Jurkat, Clone E6-1 (cell line): ENCODE results near the gene ZNF593. TPM values are rescaled to one million over a fixed set of nuclear protein-coding genes. Genes with fewer than 3 reads are reported as not detected.

Experiments used
- DNase-seq: peaks from one replicate; pipeline ENCODE4 v3.0.0-alpha.2; 2011; ENCODE audit warnings: low read depth, low spot score
- H3K4me3 ChIP-seq: 2 replicates; pipeline ENCODE4 v1.5.1; 2011; ENCODE audit warnings: mild to moderate bottlenecking, low read length, control low read depth, moderate library complexity
- polyA plus RNA-seq: library from polyadenylated mRNA; unstranded; fragments of >200 nt; gene quantifications from one replicate; pipeline ENCODE4 v1.2.1, GENCODE V29; 2012; ENCODE audit warnings: missing spikeins; ENCODE audit not compliant: insufficient read length, insufficient read depth

ZNF593 gene
- polyA plus RNA-seq, result 52.9 TPM

DNA sequence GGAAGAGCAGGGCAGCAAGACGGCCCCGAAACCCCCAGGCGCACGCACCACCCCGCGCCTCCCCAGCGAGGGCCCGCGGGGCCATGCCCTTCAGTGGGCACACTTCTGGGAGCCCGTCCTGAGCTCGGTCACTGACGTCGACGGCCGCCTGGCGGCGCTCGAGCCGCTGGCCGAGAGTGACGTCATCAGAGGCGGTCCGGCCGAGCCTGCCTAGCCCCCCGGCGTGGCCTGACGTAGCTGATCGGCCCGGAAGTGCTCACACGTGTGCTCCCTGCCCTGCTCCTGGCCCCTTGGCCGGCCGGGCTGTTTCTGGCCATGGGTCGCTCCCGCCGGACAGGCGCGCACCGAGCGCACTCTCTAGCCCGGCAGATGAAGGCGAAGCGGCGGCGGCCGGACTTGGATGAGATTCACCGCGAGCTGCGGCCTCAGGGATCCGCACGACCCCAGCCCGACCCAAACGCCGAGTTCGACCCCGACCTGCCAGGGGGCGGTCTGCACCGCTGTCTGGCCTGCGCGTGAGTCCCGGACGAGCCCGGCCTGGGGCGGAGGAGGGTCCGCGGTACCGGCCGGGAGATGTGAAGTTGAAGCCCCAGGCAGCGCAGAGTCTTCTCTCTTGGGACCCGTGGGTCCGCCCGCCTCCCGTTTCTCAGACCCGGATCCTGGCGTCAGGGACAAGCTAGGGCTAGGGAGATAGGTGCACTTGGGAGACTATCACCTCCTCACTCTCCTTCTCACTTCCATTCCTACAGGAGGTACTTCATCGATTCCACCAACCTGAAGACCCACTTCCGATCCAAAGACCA is at the start of gene ZNF593:
ZNF593 (plus strand) TSS at position 240 of the 803 bp plus-strand sequence; CDS start at position 316, 76 bp downstream.
- DNase-seq, result peak; percentile 76
- peak within 1 kb of the TSS; percentile 84 for H3K4me3 ChIP-seq

DNA sequence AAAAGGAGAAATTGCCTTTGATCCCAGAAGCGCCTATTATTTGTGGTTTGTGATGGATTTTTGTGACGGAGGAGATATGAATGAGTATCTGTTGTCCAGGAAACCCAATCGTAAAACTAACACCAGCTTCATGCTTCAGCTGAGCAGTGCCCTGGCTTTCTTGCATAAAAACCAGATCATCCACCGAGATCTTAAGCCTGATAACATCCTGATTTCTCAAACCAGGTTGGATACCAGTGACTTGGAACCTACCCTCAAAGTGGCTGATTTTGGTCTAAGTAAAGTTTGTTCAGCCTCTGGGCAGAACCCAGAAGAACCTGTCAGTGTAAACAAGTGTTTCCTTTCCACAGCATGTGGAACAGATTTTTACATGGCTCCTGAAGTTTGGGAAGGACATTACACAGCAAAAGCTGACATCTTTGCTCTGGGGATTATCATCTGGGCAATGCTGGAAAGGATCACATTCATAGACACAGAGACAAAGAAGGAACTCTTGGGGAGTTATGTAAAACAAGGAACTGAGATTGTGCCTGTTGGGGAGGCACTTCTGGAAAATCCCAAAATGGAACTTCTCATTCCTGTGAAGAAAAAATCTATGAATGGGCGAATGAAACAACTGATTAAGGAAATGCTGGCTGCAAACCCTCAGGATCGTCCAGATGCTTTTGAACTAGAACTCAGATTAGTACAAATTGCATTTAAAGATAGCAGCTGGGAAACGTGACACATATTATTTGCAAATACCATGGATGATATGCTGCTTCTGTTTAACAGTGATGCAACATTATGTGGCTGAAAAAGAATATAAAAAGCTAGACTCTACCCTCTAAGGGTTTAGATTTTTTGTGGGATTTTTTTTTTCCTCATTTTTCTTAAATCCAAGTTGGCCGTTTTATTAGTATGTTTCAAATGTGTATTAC is 47.6 kb upstream of the ZNF593 start:
- no peak overlapping the region for H3K4me3 ChIP-seq
- no peak for DNase-seq

DNA sequence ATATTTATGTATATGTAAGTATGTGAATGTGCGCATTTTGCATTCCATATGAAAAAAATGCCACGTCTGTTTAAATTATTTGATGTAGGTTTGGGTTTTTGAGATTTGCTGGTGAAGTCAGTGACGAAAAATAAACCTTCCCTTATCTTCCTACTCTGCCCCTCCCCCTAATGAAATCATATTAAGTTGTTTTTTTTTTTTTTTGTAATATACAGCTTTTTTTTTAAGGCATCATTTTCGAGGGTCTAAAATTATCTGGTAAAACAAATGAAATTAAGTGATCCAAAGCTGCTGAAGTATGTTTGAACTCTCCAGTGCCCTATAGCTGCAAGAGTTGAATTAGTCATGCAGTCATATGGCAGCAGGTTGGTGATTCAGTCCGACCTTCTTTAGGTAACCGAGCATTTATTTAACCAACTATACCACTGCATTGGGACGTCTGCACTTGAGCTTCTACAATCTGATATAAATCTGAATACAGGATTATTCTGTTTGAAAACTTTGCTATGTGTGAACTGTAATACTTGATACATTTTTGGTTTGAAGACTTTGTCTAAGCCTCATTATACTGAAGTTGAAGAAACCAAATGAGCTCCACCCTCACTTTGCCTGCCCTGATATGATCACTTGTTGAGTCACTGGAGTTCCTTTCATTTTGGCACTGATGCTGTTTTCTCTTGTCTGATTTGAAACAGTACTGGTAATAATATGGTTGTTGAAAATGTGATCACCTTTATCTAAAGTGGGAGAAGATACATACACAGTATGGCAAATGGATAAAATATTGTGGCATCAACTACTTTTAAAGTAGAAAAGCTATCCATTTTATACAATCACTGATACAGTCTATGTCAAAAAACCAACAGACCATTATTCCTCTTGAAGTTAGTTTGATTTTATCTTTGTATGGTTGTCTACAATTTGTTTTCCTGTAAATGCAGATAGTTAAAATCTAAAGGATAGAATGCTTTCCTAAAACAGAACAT is 46.4 kb upstream of the ZNF593 start:
- H3K4me3 ChIP-seq, result no peak overlapping the region
- DNase-seq, result no peak

DNA sequence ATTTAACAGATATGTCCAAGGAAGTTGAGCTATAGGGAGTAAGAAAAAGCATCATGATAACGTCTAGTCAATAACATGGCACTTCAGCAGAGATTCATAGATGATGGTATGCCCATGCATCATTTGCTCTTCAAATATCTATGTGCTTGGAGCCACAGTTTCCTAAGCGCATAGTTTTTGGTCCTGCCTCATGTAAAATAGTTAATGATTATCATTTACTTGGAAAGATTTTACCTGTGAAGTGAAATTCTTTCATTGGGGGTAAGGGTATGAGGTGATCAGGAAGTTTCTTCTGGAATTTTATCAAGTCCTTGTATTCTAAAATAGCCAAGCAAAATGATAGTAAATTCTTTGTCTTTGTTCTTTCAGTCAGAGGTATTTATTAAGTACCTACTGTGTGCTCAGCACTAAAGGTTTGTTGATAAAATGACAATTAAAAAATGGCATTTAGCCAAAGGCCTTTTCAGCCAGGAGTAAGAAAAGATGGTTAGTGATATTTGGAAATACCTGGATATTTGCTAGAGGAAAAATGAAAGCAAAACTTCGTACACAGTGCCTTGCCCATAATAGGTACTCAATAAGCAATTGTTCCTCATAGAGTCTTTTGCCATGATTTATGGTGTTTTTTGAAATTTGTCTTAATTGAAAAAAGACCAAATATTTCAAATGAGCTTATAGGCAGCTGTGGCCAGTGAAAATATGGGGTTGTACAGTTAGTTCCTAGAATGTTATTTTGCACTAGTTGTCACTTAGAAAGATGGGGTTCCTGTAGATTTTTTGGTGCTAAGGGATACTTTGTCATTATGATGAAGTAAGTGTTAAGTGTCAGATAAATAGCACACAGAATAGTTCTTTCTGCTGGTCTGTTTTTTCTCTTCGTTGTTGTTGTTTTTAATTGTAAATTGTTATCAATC is 45.0 kb upstream of the ZNF593 start:
- H3K4me3 ChIP-seq, result no peak overlapping the region

DNA sequence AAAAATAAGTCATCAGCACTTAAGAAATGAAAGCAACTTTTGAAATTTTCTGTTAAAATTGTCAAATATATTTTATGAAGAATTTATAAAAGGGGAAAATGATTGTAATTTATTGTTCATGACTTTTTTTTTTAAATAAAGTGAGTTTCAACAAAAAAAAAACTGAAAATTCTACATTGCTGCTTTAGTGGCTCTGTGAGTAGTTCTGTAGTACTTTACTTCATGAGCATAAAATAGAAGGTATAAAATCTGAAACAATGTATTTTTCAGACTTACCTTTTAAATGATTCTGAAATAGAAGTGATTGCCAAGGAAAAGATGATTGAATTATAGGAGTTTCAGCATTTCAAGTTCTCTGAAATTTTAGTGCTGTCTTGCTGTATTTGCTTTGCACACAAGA is 44.3 kb upstream of the ZNF593 start:
- DNase-seq, result no peak
- H3K4me3 ChIP-seq, result no peak overlapping the region

More for the DNA sequence above, 45.0 kb upstream of the ZNF593 start:
- DNase-seq, result no peak

DNA sequence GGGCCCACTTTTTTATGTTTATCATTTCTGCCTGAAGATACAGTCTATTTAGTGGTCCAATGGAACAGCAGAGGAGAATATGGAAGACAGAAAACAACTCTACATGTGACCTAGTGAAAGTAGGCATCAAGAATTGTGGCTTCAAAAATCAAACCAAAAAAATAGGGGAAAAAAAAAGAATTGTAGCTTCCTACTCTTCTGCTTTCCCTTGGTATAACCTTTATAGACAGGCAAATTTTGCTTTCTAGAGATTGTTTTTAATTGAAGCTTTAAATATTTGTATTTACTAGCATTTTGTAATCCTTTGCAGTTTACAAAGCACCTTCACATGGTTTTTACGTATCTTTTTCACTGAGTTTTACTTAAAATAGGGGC is 43.8 kb upstream of the ZNF593 start:
- no peak for DNase-seq
- peak overlapping the region; percentile 27 for H3K4me3 ChIP-seq

DNA sequence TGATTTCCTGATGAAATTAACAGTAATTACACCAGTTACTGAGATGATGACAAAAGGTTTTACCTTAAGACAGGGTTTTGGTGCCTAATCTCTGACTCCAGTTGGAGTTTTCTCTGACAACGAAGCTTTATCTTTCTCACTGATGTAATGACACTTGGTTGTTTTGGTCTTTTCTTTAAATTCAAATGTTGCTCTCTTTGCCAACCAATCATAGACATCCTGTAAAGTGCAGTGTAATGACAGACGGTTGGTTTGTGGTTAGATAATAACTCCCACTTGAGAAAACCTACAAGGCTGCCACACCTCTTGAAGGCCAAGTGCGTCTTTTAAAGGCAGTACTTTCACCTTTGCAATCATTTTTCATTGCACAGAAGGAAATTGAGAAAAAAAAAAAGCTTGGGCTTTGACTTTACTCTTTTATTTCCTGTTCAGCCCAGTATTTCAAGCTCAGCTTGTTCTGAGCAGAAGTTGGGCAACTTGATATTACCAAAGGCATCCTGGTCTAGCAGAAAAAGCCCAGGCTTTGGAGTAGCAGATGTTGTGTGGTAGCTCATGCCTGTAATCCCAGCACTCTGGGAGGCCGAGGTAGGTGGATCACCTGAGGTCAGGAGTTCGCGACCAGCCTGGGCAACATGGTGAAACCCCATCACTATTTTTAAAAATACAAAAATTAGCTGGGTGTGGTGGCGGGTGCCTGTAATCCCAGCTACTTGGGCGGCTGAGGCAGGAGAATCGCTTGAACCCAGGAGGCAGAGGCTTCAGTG is 43.2 kb upstream of the ZNF593 start:
- H3K4me3 ChIP-seq, result peak overlapping the region; percentile 27
- DNase-seq, result peak; percentile 97

DNA sequence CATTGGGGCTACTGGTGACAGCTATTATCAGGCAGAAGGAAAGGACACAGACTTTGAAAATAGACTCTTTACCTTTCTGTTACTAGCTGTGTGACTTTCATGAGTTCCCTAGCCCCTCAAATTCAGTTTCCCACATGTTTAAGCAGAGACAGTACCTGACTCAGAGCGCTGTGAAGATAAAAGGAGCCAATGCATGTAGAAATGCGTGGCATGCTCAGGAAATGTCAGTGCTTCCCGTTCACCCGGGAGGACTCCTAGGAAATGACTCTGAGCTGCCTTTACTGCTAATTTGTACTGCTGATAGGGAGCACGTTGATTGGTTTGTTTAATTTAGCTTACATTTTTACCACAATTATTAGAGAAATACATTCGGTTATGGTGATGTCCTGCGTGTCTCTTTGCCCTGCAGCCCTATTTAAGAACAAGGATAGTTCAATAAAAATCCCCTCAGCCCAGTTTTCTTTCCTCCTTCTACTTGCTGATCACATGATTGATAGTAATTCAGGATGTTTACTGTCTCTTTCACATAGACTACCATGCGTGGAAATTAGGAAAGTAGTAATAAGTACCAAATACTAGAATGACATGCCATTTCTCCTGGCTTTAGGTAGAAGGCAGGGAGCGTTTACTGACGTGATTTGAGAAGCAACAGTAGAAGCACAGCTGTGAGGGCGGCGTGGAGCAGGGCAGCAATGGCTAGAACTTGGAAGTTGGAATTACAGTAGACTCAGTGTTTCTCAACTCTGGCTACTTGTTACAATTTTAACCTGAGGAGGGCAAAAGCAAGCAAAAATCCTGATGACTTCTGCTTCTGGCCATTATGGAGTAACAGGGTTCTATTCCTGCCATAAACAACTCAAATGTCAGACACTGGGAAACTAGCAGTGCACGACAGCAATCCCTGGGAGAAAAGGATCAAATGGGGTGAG is 42.2 kb upstream of the ZNF593 start:
- DNase-seq, result peak; percentile 42
- H3K4me3 ChIP-seq, result peak overlapping the region; percentile 5; the same call in 1 of the 2 replicates

DNA sequence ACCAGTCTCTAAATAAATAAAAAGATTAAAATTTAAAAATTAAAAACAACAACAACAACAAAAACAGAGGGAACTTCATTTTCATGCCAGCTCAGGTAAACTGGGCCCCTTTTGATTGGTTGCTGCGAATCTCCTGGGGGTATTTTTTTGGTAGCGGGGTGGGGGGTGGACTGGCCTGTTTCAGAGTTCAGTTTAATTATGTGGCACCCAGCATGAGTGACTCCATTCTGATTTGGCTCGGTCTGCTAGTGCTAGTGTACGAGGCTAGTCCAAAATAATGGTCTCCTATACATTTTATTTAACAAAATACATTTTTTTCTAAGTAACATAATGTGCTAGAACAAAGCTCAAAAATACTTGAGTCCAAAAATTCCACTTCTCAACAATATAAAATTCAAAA is 39.9 kb upstream of the ZNF593 start:
- DNase-seq, result no peak
- no peak overlapping the region for H3K4me3 ChIP-seq

DNA sequence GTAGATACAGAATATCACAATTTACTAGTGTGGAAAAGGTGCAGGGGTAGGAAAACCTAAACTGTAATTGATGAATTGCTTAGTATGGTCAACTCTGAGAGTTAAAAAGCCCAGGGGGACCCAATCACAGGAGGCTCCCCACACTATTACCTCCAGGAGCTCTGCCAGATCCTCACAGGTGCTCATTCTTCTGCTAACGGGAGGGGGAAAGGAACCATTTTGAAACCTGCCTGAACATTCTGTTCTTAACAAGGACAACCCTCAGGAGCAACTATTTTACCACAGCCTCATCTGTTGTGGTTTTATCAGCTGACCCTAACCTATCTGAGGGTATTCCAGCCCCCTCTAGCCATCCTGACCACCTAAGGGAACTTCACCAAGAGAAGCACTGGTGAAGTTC is 39.0 kb upstream of the ZNF593 start:
- H3K4me3 ChIP-seq, result no peak overlapping the region
- no peak for DNase-seq

DNA sequence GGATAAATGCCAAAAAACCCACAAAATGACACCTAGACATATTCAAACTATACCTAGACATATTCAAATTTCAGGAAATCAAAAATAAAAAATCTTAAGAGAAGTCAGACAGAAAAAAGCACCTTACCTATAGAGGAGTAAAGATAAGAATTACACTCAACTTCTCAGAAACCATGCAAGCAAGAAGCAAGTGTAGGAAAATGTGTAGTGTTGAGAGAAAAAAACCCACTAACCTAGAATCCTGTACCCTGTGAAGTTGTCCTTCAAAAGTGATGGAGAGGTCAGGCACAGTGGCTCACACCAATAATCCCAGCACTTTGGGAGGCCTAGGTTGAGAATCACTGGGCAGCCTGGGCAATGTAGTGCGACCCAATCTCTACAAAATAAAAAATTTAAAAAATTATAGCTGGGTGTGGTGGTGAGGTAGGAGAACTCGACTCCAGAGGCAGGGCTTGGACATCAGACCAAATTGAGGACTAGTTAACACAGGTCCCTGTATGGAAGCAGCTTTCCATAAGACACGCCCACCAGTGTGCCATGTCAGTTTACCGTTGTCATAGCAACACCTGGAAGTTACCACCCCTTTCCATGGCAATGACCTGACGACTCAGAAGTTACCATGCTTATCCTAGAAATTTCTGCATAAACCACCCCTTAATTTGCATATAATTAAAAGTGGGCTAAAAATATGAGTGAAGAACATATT is 37.4 kb upstream of the ZNF593 start:
- no peak overlapping the region for H3K4me3 ChIP-seq
- no peak for DNase-seq

DNA sequence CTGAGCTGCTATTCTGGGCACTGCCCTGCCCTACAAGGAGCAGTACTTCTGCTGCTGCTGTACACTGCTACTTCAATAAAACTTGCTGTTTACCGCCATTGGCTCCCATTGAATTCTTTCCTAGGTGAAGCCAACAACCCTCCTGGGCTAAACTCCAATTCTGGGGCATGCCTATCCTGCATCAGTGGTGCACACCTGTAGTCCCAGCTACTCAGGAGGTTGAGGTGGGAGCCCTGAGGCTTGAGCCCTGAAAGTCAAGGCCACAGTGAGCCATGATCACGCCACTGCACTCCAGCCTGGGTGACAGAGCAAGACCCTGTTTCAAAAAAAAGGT is 36.9 kb upstream of the ZNF593 start:
- no peak overlapping the region for H3K4me3 ChIP-seq
- no peak for DNase-seq

DNA sequence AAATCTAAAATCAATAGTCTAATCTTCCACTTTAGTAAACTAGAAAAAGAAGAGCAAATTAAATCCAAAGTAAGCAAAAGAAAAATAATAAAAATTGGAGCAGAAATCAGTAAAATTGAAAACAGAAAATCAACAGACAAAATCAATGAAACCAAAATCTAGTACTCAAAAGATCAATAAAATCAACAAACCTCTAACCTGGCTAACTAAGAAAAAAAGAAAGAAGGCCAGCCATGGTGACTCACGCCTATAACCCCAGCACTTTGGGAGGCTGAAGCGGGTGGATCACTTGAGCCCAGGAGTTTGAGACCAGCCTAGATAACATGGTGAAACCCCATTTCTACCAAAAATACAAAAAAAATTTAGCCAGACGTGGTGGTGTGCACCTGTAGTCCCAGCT is 35.2 kb upstream of the ZNF593 start:
- H3K4me3 ChIP-seq, result no peak overlapping the region
- DNase-seq, result no peak

DNA sequence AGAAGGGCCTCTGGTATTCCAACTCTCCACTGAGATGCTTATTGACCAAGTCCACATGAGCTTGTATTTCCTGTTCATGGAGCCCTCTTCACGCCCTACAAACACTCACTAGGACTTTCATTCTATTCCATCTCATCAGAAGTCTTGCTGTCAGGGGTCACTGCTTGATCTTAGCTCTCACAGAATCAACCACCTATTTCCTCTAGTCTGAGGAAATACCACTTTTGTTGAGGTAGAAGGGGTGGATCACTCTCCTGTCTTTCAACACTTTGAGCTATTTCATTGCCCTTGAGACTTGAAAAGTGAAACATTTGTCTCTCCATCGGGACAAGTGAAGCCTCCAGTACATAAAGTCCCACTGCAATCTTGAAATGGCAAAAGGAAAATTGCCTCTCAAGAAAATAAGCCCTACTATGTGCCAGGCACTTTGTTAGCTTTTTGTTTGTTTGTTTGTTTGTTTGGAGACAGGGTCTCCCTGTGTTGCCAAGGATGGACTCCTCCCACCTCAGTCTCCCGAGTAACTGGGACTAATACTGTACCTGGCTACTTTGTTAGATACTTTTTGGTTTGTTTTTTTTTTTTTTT is 30.6 kb upstream of the ZNF593 start:
- H3K4me3 ChIP-seq, result no peak overlapping the region
- peak; percentile 59 for DNase-seq

DNA sequence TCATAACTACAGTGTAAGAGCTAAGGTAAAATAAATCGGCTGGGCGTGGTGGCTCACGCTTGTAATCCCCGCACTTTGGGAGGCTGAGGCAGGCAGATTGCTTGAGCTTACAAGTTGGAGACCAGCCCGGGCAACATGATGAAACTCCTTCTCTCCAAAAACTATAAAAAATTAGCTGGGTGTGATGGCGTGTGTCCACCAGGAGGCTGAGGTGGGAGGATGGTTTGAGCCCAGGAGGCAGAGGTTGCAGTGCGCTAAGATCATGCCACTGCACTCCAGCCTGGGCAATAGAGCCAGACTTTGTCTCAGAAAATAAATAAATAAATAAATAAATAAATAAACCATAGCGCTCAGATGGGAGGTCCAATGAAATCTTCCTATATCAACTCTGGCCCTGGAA is 27.5 kb upstream of the ZNF593 start:
- no peak for DNase-seq
- no peak overlapping the region for H3K4me3 ChIP-seq
